Vagina (tissue), 2 donors: ENCODE data around the gene BCAS3.

Experiments
- POLR2A ChIP-seq, 2 donors: fragments of 450-650 bp; IDR thresholded peaks; one replicate each; pipeline ENCODE4 v1.6.1; 2017; ENCODE audit warnings: antibody characterized with exemption in 2 of 2, mild to moderate bottlenecking in 2 of 2, moderate library complexity in 2 of 2
- POLR2AphosphoS5 ChIP-seq, 2 donors: sonication (generic); formaldehyde crosslinking; IDR thresholded peaks; one replicate each; pipeline ENCODE4 v1.9.0; 2017; ENCODE audit warnings: antibody characterized with exemption in 2 of 2, mild to moderate bottlenecking in 2 of 2, low read depth in 1 of 2; ENCODE audit not compliant: insufficient read depth in 1 of 2
- TF ChIP-seq, protein P1 (sequence below), 3 experiments: fragments of 450-650 bp in 2 of 3; fragments of 200-600 bp in 1 of 3; sonication (generic) in 1 of 3; IDR thresholded peaks; one replicate each; pipeline ENCODE4 v1.5.1; 2017 to 2019; ENCODE audit warnings: antibody characterized with exemption in 3 of 3, mild to moderate bottlenecking in 2 of 3, moderate library complexity in 2 of 3

DNA sequence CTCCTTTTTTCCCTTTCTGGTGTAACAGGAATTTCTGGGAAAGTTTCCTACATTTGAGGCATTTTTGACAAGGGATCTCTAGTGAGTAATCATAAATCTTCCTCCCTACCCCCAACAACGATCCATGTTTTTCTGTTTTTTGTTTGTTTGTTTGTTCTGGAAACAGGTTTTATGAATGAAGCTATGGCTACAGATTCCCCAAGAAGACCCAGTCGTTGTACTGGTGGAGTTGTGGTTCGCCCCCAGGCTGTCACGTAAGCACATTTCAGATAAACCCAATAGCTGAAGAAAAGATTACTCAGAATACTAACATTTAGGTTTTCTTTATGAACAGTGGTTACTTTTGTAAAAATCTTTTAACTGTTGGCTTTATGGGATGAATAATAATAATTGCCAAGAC is 1.6 kb downstream of the BCAS3 start:
- TF ChIP-seq POLR2A (IDR thresholded peaks at IDR 0.05): no peak
- TF ChIP-seq, protein P1, sequence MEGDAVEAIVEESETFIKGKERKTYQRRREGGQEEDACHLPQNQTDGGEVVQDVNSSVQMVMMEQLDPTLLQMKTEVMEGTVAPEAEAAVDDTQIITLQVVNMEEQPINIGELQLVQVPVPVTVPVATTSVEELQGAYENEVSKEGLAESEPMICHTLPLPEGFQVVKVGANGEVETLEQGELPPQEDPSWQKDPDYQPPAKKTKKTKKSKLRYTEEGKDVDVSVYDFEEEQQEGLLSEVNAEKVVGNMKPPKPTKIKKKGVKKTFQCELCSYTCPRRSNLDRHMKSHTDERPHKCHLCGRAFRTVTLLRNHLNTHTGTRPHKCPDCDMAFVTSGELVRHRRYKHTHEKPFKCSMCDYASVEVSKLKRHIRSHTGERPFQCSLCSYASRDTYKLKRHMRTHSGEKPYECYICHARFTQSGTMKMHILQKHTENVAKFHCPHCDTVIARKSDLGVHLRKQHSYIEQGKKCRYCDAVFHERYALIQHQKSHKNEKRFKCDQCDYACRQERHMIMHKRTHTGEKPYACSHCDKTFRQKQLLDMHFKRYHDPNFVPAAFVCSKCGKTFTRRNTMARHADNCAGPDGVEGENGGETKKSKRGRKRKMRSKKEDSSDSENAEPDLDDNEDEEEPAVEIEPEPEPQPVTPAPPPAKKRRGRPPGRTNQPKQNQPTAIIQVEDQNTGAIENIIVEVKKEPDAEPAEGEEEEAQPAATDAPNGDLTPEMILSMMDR (IDR thresholded peaks at IDR 0.05): no peak
- TF ChIP-seq POLR2AphosphoS5 (IDR thresholded peaks at IDR 0.05; ENCODE audit: insufficient read depth in 1 of 2, low read depth in 1 of 2): no peak
